ENCODE data around the gene DIPK1C.
"Not testable (repeated sequence)": the region's sequence is repeated elsewhere in the genome, so short reads cannot be mapped to it uniquely, and the experiment has no call there.

Gene DIPK1C

DNA sequence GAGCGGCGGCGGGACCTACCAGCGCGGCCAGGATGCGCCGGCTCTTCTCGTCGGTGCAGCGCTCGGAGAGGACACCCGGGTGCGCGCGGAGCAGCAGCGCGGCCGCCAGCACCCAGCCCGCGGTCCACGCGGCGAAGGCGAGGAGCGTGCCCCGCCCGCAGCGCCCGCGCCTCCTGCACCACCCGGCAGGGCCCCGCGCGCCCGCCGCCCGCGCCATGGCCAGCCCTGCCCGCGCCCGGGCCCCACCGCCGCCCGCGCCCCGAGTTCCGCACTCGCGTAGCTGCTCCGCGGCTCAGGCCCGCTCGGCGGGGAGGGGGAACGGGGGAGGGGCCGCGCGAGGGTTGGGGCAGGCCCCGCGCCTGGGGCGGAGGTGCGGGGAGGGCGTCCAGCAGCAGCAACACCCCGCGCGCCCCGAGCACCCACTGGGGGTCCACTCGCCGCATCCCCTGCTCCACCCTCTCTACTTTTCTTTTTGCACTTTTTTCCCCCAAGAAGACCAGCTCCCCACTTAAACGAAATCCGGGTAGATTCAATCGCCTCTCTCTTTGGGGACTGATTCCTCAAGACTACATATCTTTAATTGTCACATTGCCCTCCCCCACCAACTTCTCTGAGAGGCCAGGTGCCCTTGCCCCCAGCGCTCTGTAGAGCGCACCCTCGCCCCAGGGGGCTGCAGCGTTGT is at the start of gene DIPK1C:
Gene DIPK1C (minus strand): TSS at position 266 of the 682 bp plus-strand sequence. CDS start 49 bp downstream, at position 217.
- peak; percentile 56 for DNase-seq

DNA sequence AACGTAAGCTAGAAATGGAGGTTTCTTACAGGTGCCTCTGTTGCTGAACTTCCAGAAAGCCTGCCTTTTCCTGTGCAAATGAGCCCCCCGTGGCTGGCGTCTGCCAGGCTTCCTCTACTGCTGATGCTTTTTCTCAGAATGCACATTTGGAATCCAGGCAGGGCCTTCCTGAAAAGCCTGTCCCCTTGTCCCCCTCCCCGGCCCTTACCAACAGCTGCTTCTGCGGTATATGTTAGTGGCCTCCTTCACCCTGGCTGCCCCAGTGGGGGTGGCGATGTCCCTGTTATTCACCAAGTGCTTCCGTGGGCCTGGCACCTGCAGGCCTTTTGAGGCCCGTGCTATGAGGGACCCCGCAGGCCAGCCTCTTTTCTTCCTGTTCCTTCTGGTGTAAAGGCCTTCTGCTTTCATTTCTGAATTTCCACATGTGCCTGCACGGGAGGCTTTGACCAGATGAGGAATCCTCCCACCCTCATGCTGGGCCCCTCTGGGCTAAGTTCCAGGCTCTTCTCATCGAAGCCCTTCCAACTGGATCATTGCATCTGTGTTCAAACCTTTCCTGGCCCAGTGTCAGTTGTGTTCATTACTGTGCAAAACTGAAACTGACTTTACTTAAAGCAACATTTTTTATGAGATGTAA is 49.5 kb upstream of the DIPK1C start:
- peak; percentile 72 for DNase-seq

DNA sequence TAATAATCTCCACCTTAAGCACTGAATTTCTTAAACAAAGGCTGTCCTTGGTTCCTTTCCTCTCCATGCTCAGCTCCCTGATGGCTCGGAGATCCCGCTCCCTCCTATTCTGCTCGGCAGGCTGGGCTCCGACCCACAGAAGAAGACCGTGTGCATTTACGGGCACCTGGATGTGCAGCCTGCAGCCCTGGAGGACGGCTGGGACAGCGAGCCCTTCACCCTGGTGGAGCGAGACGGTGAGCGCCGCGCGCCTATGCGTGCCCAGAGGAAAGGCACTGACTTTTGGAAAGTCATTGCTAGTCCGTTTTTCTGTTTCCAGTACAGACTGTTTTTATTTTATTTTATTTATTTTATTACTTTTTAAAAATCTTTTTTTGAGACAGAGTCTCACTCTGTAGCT is 48.7 kb upstream of the DIPK1C start:
- no peak for DNase-seq

DNA sequence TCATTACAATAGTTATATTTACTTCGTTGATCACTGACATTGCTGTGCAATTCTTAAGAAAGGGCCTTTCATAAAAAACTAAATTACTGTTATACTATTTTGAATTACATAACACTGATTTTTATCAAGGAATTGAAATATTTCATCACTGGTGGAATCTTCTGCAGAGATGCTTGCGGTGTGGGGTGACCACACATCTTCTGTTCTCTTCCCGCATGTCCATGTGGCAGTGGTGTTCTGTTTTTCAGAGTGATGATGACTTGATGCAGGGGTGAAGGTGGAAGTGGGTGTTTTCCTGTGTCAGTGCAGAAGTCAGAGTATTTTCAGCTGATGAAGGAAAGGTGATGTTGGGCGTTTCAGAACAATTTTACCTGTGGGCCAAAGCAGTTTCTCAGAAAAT is 46.0 kb upstream of the DIPK1C start:
- no peak for DNase-seq

DNA sequence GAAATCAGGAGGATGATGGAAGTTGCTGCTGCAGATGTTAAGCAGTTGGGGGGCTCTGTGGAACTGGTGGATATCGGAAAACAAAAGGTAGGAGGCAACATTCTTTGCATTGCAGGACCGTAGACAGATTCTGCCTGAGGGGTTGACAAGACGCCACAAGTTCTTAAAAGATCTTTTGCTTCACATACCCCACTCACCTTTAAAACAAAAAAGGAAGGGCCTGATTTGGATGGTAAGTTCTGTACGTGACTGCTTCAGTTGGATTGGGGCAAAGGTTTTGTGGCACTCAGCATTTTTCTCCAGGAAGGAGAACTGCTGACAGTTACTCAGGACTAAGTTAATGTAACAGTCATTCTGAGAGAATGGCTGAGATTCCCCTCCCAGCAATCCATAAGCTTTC is 44.3 kb upstream of the DIPK1C start:
- DNase-seq, result peak; percentile 27

DNA sequence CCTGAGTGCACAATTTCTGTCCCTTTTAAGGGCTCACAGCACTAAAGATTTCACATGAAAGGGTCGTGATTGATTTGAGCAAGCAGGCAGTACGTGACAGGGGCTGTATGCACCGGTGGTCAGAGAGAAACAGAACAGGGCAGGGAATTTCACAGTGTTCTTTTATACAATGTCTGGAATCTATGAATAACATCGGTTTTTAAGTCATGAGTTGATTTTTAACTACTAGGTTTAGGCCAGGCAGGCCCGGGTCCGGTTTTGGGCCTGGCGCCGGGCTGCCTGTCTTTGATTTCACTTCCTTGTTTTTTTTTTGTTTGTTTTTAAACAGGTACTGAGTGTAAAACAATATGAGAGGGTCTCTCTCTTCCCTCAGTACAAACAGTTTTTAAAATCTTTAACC is 43.7 kb upstream of the DIPK1C start:
- not testable (repeated sequence) for DNase-seq

DNA sequence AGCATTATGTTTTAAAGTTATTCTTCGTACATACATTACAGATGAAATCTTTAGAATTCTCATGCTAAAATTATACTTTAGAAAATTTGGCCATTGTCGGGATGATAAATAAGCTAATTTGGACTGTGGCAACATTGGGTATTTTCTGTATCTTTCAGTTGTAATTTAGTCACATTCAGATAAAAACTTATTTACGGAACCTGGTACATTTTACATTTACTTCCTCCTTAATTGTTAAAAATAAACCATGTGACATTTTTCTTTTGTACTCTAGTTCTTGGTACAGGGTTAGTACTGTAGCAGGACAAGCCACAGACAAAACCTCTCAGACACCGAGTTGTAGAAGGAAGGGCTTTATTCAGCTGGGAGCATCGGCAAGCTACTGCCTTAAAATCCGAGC is 43.3 kb upstream of the DIPK1C start:
- no peak for DNase-seq

DNA sequence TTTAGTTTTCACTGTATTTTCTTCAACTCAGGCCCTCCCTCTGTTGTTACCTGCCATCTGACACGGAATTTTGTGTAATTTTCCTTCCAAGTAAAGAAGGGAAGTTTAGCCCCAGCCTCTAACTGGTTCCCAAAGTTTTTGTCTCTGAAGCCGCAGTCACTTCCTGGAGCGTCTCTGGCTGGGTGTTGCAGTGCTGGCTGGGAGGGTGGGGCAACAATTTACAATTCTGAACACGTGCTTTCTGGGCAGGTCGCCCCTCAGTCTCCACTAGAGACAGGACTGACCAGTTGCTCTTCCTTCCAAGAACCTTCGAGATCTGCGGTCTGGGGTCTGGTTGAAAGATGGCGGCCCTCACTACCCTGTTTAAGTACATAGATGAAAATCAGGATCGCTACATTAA is 42.5 kb upstream of the DIPK1C start:
- no peak for DNase-seq

DNA sequence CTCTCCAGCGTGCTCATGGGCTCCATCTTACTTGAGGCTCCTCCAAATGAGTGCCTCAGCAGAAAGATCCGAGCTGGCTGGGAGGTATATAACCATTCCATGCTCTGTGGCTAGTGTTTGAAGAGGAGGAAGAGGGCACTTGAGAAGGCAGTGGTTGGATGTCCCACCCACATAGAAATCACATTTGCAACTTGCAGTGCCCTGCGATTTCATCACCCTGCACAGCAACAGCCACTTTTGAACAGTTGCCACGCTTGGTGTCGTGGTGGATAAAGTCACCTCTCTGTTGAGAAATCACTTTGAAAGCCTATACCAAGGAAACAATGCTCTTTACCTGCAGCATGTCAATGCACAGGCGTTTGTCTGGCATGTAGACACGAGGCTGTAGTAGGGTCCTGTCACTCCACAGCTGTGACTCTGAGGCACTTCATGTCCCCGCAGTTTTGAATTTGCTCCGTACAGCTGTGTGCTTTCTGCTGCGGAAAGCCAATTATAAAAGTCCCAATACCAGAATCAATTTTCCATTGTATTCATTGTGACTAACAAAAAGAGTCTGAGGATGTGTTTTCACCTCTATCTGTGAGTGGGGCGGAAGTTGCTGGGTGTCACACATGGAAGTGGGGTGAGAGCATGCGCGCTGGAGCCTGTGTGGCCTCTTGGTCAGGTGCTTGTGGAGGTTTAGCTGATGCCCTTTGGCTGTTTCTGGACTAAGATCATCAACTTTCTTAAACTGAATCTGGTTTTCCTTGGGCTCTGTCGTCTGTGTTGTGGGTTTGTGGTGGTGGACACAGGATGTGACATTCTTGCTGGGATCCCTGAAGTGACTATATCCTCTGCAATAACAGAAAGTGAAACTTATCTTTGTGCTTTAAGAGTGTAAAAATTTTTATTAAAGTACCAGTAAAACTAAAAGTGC is 41.9 kb upstream of the DIPK1C start:
- no peak for DNase-seq

DNA sequence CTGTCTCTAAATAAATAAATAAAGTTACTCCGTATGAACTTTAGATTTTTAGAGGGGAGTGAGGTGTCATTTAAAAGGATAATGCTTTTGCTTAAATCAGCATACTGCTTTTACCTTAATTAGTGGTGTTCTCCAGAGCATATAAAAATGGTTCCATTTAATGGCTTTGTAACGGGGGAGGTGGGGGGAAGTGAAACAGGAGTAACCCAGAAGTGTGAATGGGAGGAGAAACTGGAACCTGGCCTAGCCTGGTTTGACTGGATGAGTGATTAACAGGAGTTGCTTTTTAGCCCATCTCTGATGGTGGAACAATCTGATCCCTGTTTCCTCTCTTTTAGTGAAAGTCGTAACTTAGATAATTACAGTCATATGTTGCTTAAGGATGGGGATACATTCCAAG is 40.7 kb upstream of the DIPK1C start:
- no peak for DNase-seq

DNA sequence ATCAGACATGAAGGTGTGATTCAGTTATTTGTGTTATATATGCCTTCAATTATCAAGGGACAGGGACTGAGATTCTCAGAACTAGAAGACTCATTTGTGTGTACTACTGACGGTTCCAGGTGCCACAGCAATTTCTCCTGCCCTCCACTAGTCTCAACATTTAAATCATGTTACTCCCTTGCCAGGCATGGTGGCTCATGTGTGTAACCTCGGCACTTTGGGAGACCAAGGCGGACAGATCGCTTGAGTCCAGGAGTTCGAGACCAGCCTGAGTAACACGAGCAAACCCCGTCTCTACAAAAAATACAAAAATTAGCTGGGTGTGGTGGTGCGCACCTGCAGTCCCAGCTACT is 40.2 kb upstream of the DIPK1C start:
- DNase-seq, result no peak

DNA sequence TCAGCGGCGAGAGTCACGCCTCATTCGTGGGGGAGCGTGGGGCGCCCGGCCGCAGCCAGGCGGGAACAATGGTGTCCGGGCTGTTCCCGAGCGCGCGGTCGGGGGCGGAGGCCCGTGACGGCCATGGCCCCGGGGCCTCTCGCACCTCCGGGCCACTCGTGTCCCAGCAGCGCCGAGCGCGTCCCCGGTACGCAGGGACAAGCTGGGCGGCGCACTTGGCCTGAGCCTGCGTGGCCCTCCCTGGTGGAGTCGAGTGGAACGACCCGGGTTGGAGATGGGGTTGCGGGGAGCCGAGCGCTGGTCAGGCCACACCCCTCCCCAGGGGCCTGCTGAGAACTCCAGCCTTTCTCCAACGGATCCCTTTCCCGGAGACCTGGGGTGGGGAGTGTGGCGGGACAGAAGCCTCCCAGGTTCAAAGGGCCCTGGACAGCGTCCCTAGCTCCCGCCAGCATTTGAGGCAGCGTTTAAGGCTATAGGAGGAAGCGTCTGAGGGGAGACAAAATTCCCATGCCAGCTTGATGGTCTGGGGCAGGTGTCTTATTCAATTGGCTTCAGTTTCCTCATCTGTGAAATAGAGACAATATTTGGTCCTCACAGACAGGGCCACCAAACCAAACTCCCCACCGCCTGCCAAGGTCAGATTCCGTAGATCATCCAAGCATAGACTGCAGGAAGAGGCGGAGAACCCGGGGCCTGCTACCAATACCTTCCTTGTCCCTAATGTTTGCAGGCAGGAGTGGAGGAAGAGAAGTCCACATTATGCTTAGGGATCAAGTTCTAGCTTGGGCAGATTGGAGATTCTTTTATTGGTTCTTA is 39.6 kb upstream of the DIPK1C start:
- DNase-seq, result no peak

DNA sequence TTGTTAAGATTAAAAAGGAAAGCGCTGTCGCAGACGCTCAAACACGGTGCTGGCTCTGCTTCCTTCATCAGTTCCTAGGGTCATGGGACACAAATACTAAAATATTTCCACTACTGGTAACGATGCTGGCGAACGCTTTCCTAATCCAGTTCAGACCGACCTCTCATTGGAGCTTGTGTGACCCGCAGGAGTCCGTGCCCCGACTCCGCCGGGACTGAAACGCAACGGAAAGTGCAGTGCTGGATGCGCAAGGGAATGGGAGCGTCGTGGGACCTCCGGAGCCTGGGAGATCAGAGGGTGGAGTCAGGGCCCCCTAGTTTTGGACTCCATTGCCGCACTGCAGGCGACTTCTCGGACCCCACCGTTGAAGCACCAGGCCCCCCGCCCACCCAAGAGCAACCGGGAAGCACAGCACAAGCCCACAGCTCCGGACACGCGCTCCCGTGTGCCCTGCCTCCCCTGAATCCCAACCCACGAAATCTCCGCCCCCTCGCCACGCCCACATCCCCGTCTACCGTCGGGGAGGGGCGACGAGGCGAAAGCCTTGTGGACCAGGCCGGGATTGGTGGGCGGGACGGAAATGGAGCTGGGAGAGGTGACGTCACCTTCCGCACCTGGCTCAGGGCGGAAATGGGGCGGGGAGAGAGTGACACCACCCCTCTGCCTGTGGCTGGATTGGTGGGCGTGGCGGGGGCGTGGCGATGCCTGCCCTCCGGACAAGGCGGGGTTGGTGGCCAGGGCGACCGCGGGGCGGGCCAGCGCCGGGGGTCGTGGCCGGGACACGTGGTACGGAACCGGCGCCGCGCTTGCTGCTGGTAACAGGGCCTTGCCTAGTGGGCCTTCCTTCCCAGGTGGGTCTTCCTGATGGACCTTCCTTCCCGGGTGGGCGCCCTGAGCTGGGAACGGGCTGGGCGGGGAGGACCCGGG is 38.7 kb upstream of the DIPK1C start, which contains the start of gene CNDP2:
Gene CNDP2 (plus strand): TSS at position 783 of the 927 bp plus-strand sequence. CDS start 3,611 bp downstream, outside the sequence.
- DNase-seq, result peak; percentile 100

DNA sequence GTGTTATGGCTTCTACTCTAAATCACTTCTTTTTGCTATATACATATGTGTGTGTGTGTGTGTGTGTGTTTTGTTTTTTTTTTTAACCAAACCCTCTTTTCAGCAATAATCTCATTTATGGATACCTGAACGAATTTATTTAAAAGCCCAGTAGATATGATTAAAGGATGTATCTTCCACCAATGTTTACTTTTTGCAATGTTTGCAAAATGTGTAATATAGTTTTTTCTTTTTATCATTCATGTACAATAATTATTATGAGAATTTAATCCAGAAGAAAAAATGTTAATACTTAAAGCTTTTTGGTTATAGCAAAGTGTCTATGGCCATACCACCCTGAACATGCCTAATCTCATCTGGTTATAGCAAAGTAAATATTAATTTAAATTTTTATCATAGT is 37.4 kb upstream of the DIPK1C start:
- no peak for DNase-seq

DNA sequence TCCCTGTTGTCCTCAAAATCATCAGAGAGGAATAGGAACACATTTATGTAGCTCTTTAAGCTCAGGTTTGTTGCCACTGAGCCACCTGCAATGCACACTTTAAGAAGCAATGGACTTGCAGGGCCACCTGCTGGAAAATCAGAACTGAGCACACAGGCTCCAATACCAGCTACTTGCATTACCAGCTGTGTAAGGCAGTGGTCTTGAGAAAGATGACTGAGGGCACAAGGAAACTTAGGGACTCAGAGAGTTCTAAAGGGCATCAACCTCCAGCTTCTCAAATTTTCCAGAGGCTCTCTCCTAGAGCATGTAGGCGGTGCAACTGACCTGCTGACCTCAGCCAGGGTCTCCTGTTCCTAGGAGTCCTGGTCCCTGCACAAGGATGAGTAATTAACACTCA is 36.6 kb upstream of the DIPK1C start:
- peak; percentile 78 for DNase-seq

DNA sequence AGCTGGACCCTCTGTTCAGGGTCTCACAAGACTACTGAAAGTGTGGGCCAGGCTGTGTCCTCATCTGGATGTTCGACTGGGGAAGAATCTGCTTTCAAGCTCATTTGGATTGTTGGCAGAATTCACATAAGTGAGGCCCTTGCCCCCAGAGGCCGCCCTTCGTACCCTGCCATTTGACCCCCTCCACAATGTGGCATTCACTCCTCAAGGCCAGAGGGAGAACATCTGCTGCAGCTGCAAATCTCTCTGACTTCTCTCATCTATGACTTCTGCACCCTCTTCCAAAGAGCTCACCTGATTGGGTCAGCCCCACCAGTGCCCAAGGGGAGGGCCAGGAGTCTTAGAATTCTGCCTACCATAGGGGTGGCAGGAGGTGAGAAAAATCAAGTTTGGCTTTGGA is 35.2 kb upstream of the DIPK1C start:
- no peak for DNase-seq

DNA sequence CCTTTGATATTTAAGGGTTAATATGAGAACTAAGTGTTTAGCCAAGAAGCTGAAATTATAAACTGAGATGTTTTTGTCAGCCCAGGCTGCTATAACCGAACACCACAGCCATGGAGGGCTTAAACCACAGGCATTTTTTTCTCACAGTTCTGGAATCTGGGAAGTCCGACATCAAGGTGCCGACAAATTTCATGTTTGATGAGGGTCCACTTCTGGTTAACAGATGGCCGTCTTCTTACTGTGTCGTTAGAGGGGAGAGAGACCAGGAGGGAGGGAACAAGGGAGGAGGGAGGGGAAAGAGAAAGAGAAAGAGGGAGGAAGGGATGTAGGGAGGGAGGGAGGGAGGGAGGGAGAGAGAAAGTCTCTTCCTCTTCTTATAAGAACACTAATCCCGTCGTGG is 32.6 kb upstream of the DIPK1C start:
- DNase-seq, result peak; percentile 31

DNA sequence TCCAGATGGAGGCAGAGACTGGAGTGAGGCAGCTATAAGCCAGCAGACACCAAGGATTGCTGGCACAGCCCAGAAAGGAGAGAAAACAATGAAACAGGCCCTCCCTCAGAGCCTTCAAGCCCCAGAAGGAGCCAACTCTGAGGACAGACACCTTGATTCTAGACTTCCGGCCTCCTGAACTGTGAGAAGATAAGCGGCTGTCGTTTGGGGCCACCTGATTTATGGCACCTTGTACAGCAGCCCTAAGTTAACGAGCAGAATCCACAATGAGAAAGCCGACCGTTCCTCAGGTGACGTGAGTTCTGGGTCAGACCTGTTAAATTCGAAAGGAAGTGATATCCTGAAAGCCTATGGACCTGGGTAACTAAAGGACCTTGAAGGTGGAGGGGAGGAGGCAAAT is 31.8 kb upstream of the DIPK1C start:
- DNase-seq, result no peak

DNA sequence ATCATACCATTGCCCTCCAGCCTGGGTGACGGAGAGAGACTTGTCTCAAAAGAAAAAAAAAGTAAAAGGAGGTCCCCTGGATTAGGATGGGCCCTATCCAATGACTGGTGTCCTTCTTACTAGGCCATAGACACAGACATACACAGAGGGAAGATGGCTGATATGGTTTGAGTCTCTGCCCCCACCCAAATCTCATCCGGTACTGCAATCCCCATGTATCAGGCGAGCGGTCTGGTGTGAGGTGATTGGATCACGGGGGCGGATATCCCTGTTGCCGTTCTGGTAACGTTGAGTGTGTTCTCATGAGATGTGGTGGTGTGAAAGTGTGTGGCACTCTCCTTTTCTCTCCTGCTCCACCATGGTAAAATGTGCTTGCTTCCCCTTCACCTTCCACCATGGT is 31.2 kb upstream of the DIPK1C start:
- no peak for DNase-seq

DNA sequence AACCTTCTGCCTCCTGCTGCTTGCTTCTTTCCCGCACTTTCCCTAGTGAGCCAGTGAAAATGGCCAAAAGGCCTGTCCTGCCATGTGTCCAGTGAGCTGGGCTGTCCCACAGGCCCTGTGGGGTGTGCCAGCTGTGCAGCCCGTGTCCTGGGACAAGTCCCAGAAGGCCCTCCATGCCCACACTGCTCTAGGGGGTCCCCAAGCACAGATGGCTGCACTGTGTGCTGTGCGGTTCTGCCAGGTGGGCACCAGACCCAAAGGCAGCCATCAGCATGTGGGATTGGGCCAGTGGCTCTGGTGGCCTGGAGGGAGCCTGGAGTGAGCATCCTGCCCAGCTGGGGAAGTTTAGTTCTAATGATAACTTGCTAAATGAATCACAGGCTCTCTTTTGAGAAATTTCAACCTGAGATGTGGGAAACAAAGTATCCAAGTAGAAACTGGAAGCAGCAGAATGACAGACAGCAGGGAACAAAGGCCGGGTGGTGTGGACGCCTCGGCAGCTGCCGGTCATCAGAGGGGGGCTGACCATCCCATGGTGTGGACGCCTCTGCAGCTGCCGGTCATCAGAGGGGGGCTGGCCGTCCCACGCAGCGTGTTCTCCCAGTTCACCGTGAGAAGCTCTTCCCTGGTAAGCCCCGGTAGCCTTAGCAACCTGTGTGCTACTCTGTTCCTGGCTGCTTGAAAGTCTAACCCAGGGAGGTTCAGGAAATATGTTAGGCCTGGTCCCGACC is 29.2 kb upstream of the DIPK1C start:
- DNase-seq, result peak; percentile 53

DNA sequence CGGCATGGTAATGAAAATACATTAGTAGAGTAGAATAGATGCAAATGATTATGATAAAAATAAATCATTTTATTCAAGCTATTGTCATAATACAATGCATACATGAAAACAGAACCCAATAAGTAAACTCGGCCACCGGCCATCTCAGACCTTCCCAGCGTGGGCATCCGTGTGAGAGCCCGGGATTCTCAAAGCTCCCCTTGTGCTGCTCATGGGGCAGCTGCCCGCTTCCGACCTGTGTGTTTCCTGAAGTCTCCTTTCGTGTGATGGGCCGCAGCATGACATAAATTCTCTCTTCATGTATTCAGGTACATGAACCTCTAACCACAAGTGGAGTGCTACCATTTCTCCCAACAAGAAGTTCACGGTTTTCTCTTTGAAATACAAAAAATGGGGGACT is 25.6 kb upstream of the DIPK1C start:
- no peak for DNase-seq

Measured in eye (tissue), 1 donor.